Peyer's patch (tissue), 4 donors: ENCODE measurements around the gene ZNF484.

Source experiments
- POLR2A ChIP-seq, 2 donors: fragments of 450-650 bp; IDR thresholded peaks; one replicate each; pipeline ENCODE4 v1.5.1; 2017; ENCODE audit warnings: antibody characterized with exemption in 2 of 2, mild to moderate bottlenecking in 2 of 2, moderate library complexity in 2 of 2
- TF ChIP-seq, protein P1 (sequence below), 6 experiments: fragments of 450-650 bp in 4 of 6; fragments of 200-600 bp in 2 of 6; sonication (generic) in 1 of 6; IDR thresholded peaks; one replicate each; pipeline ENCODE4 v1.5.1; 2017 to 2019; ENCODE audit warnings: antibody characterized with exemption in 6 of 6, mild to moderate bottlenecking in 3 of 6, moderate library complexity in 1 of 6

DNA sequence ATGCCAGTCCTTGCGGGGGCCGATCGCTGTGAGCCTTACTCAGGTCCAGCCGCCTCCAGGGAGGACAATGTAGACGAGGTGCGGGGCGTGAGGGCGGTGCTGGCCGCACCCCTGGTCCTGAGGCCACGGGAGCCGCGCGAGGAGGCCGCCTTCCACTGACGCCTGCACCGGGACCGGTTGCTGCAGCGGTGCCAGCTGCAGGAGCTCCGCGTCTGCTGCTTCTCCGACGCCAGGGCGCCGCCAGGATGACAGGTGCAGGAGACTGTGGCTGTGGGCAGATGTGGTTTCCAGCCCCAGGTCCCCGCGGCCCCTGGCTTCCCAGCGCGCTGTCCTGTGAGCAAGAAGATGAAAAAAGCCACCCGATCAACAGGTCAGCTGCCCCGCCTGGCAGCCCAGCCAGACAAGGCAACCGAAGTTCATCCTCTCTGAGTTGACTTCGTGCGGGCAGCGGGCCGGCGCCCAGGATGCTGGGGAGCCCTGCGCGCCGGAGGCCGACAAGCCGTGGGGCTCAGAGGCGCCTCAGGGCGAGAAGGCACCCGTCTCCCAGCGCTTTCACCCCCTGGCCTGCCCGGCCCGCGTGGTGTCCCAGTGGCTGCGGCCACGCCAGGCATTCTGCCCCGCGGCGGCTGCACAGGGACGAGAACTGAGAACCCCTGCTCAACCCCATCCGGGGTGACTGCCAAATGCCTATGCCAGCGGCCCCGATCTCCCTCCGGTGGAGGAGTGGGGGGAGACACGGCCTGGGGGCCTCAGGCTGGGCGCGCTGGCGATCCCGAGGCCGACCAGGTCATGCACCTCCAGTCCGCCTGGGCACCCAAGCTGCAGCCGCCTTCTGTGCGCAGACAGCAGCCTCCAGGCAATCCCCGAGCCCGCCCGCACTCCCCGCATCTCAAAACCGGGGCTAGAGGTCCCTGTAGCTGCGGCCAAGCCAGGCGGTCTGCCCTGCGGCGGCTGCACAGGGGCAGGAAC lies 69.8 kb downstream of the ZNF484 start:
- TF ChIP-seq POLR2A (IDR thresholded peaks at IDR 0.05): no peak
- TF ChIP-seq, protein P1, sequence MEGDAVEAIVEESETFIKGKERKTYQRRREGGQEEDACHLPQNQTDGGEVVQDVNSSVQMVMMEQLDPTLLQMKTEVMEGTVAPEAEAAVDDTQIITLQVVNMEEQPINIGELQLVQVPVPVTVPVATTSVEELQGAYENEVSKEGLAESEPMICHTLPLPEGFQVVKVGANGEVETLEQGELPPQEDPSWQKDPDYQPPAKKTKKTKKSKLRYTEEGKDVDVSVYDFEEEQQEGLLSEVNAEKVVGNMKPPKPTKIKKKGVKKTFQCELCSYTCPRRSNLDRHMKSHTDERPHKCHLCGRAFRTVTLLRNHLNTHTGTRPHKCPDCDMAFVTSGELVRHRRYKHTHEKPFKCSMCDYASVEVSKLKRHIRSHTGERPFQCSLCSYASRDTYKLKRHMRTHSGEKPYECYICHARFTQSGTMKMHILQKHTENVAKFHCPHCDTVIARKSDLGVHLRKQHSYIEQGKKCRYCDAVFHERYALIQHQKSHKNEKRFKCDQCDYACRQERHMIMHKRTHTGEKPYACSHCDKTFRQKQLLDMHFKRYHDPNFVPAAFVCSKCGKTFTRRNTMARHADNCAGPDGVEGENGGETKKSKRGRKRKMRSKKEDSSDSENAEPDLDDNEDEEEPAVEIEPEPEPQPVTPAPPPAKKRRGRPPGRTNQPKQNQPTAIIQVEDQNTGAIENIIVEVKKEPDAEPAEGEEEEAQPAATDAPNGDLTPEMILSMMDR (IDR thresholded peaks at IDR 0.05): no peak
